HG02642 (cell line): ENCODE data around the gene GGPS1.
"Not testable (repeated sequence)": the region's sequence is repeated elsewhere in the genome, so short reads cannot be mapped to it uniquely, and the experiment has no call there.

ENCODE experiments used
- ATAC-seq: cut with Tn5 transposase; IDR thresholded peaks from one replicate; pipeline ENCODE4 v1.9.1; 2021; ENCODE audit warnings: mild to moderate bottlenecking; ENCODE audit not compliant: unreplicated experiment, poor library complexity

The GGPS1 gene

GRCh38 chr1:235330918-235331285 lies 2.5 kb downstream of the GGPS1 start:
- no peak for ATAC-seq

GRCh38 chr1:235331401-235331800 lies 3.0 kb downstream of the GGPS1 start:
- no peak for ATAC-seq

GRCh38 chr1:235336903-235337302 lies 8.5 kb downstream of the GGPS1 start:
- ATAC-seq = no peak

- ATAC-seq = no peak
Observed at GRCh38 chr1:235339746-235340145, 11.4 kb downstream of the GGPS1 start.

- ATAC-seq = no peak
Observed at GRCh38 chr1:235341334-235341733, 13.0 kb downstream of the GGPS1 start.

GRCh38 chr1:235342039-235342438 lies 13.7 kb downstream of the GGPS1 start:
- no peak for ATAC-seq

- no peak for ATAC-seq
Observed at GRCh38 chr1:235342471-235342870, 14.1 kb downstream of the GGPS1 start.

- no peak for ATAC-seq
Observed at GRCh38 chr1:235343726-235344125, 15.4 kb downstream of the GGPS1 start.

- no peak for ATAC-seq
Observed at GRCh38 chr1:235351441-235351840, 23.1 kb downstream of the GGPS1 start.

- no peak for ATAC-seq
Observed at GRCh38 chr1:235351898-235352297, 23.5 kb downstream of the GGPS1 start.

GRCh38 chr1:235357485-235358373 lies 29.4 kb downstream of the GGPS1 start:
- no peak for ATAC-seq

GRCh38 chr1:235358899-235359298 lies 30.5 kb downstream of the GGPS1 start:
- no peak for ATAC-seq

GRCh38 chr1:235364189-235364588 lies 35.8 kb downstream of the GGPS1 start:
- not testable (repeated sequence) for ATAC-seq

GRCh38 chr1:235366286-235366685 lies 37.9 kb downstream of the GGPS1 start:
- ATAC-seq = no peak

GRCh38 chr1:235367000-235367908 lies 38.9 kb downstream of the GGPS1 start, which contains the start of gene TBCE:
Gene TBCE (plus strand): TSS chr1:235367427. CDS start chr1:235380050, 12,623 bp downstream.
- peak; percentile 100 for ATAC-seq

GRCh38 chr1:235368428-235368827 lies 40.1 kb downstream of the GGPS1 start:
- no peak for ATAC-seq

- ATAC-seq = no peak
Observed at GRCh38 chr1:235369802-235370201, 41.4 kb downstream of the GGPS1 start.

GRCh38 chr1:235375919-235376605 lies 47.7 kb downstream of the GGPS1 start:
- ATAC-seq = no peak

- not testable (repeated sequence) for ATAC-seq
Observed at GRCh38 chr1:235378134-235378735, 49.9 kb downstream of the GGPS1 start.
